Esophagus squamous epithelium (tissue), 5 donors: ENCODE results near the gene HPSE2. TPM values are rescaled to one million over a fixed set of nuclear protein-coding genes. Genes with fewer than 3 reads are reported as not detected.

Experiments
- DNase-seq: peaks from one replicate; lab custom pipeline; 2025; lab: John Stamatoyannopoulos, UW
- H3K27ac ChIP-seq, 4 donors: fragments of 200-600 bp; sonication (generic); one replicate each; pipeline ENCODE4 v1.5.1; 2016 to 2019; ENCODE audit warnings: mild to moderate bottlenecking in 1 of 4
- H3K27me3 ChIP-seq, 4 donors: fragments of 200-600 bp; sonication (generic); 1 replicate in 3 of 4; 2 replicates in 1 of 4; pipeline versions ENCODE4 v1.5.1 to v1.6.0; 2017 to 2021; ENCODE audit warnings: antibody characterized with exemption in 1 of 4
- H3K36me3 ChIP-seq, 3 donors: fragments of 200-600 bp; sonication (generic); one replicate each; pipeline ENCODE4 v1.5.1; 2016 to 2019
- H3K4me1 ChIP-seq, 3 donors: fragments of 200-600 bp; sonication (generic); one replicate each; pipeline ENCODE4 v1.5.1; 2017 to 2019
- H3K4me3 ChIP-seq, 4 donors: fragments of 200-600 bp; sonication (generic); 1 replicate in 3 of 4; 2 replicates in 1 of 4; pipeline ENCODE4 v1.5.1; 2016 to 2019; ENCODE audit warnings: mild to moderate bottlenecking in 2 of 4, moderate library complexity in 1 of 4
- H3K9me3 ChIP-seq, 3 donors: fragments of 200-600 bp; sonication (generic); one replicate each; pipeline ENCODE4 v1.5.1; 2016 to 2019
- POLR2A ChIP-seq, 4 donors: fragments of 450-650 bp; IDR thresholded peaks; one replicate each; pipeline ENCODE4 v1.6.1; 2017; ENCODE audit warnings: antibody characterized with exemption in 4 of 4, mild to moderate bottlenecking in 4 of 4, moderate library complexity in 3 of 4
- WGBS, 2 donors: methylation state at CpG; one replicate each; pipeline ENCODE4 v1.1.5; 2018; 5-methylcytosine and 5-hydroxymethylcytosine counted together
- intact Hi-C: fragments of 100-400 bp; cut with DNase I; formaldehyde crosslinking; loops from one replicate; pipeline ENCODE4 v1.15.0; 2022
- total RNA-seq, 4 donors: library from RNA; depleted of rRNA; stranded (reverse); fragments of >200 nt; gene quantifications; one replicate each; pipeline ENCODE4 v1.1.0, GENCODE V29; 2016
- TF ChIP-seq, protein P1 (sequence below), 6 experiments: fragments of 450-650 bp in 4 of 6; fragments of 200-600 bp in 2 of 6; sonication (generic) in 2 of 6; IDR thresholded peaks; one replicate each; pipeline ENCODE4 v1.5.1; 2016 to 2019; ENCODE audit warnings: antibody characterized with exemption in 6 of 6, mild to moderate bottlenecking in 4 of 6, moderate library complexity in 4 of 6
- donor health status: DM: yes; HTN: yes; CAD: no.

HPSE2 gene
- total RNA-seq, 4 donors from 2014 or later: 0.47 to 5.3 (median 2.6) TPM

DNA sequence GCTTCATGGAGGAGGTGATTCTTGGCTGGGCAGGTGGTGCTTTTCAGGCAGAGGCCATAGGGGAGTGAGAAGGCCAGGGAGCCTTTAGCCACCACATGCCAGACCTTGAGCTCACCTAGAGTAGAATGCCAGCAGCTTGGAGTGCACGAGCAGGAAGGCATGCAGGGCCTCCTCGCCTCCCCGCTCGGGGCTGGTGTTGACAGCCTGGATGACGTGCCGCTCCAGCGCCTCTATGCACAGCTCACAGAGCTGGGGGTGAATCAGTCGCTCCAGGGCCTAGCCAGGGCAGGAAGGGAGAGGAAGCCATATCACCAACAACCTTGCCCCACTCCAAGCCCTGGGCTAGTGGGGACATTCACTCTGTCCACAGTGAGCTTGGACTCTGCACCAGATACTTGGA is 804.6 kb downstream of the HPSE2 start:
- Histone ChIP-seq H3K27ac (no peak overlapping the region), H3K4me1 (no peaks in the 10 kb centered on the region), H3K36me3 (peaks cover 41 to 100% (median 58%) of the 10 kb centered on the region in 3 donors), H3K4me3 (no peak overlapping the region), H3K9me3 (no peaks in the 10 kb centered on the region), H3K27me3 (no peaks in the 10 kb centered on the region)
- WGBS, 2 donors: 63 to 100% methylated on average over 1 to 4 of the region's 8 CpGs
- TF ChIP-seq, protein P1, sequence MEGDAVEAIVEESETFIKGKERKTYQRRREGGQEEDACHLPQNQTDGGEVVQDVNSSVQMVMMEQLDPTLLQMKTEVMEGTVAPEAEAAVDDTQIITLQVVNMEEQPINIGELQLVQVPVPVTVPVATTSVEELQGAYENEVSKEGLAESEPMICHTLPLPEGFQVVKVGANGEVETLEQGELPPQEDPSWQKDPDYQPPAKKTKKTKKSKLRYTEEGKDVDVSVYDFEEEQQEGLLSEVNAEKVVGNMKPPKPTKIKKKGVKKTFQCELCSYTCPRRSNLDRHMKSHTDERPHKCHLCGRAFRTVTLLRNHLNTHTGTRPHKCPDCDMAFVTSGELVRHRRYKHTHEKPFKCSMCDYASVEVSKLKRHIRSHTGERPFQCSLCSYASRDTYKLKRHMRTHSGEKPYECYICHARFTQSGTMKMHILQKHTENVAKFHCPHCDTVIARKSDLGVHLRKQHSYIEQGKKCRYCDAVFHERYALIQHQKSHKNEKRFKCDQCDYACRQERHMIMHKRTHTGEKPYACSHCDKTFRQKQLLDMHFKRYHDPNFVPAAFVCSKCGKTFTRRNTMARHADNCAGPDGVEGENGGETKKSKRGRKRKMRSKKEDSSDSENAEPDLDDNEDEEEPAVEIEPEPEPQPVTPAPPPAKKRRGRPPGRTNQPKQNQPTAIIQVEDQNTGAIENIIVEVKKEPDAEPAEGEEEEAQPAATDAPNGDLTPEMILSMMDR (IDR thresholded peaks at IDR 0.05): no peak
- TF ChIP-seq POLR2A (IDR thresholded peaks at IDR 0.05): no peak
- intact Hi-C loops: no loop called here
- no peak for DNase-seq

DNA sequence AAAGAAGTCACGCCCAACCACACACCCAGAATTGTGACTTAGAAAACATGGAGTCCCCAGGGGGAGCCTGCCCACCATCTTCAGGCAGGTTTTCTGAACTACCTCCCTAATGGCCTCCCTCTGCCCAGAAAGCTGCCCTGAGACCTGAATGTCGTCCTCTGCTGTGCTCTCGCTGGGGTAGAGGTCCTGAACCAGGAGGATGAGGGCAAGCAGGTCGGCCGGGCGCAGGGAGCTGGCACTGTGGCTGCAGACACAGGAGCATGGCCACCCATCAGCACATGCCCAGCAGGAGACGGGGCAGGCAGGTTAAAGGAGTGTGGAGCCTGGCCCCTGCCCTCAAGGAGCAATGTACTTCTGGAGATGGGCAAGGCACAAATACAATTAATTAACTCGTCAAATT is 805.2 kb downstream of the HPSE2 start:
- TF ChIP-seq, protein P1 (IDR thresholded peaks at IDR 0.05): no peak
- TF ChIP-seq POLR2A (IDR thresholded peaks at IDR 0.05): no peak
- Histone ChIP-seq H3K27ac (no peak overlapping the region), H3K36me3 (peaks cover 41 to 100% (median 54%) of the 10 kb centered on the region in 3 donors), H3K4me1 (peaks cover 0 to 3% (median 0%) of the 10 kb centered on the region in 3 donors), H3K4me3 (no peak overlapping the region), H3K27me3 (no peaks in the 10 kb centered on the region), H3K9me3 (no peaks in the 10 kb centered on the region)
- 96 to 98% methylated on average over 3 to 5 of the region's 8 CpGs for WGBS, 2 donors
- intact Hi-C loops: no loop called here
- DNase-seq: no peak

DNA sequence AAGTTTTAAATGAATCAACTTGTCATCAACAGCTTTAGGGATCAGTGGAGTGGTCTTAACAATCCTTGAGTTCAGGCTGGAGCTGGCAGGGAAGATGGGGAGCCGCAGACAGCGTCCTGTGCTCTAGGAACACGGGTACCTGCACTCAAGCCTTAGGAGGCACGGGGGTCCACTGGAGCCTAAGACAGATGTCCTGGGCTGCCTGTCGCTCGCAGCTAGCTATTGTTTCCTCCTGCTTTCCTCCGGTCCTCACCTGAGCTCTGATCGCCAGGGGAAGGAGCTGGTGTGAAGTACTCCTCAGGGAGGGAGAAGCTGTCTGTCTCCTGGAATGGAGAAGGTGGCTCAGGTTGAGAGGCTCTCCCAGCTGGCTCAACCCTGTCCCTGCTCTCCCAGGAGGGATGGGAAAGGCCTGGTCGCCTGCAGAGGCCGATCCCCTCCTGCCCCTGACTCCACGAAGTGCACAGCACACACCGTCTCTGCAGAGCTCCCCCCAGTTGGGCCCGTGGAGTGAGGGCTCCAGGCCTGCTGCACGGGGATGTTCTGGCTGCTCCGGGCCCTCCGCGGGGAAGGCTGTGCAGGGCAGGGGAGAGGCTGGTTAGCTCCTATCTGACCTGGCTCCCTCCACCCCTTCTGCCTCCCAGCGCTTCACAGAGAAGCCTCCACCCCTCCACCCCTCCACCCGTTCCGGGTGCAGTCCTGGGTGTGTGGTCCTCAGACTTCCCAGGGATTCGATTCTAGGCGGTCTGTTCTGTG is 806.2 kb downstream of the HPSE2 start:
- WGBS, 2 donors: 97% methylated on average over 9 to 10 of the region's 22 CpGs
- no peak for DNase-seq
- no peak for TF ChIP-seq POLR2A (IDR thresholded peaks at IDR 0.05)
- TF ChIP-seq, protein P1 (IDR thresholded peaks at IDR 0.05): no peak
- Histone ChIP-seq H3K4me1 (peaks cover 0 to 8% (median 0%) of the 10 kb centered on the region in 3 donors), H3K4me3 (no peak overlapping the region), H3K9me3 (no peaks in the 10 kb centered on the region), H3K36me3 (peaks cover 32 to 100% (median 44%) of the 10 kb centered on the region in 3 donors), H3K27ac (no peak overlapping the region), H3K27me3 (no peaks in the 10 kb centered on the region)
- intact Hi-C loops: no loop called here

DNA sequence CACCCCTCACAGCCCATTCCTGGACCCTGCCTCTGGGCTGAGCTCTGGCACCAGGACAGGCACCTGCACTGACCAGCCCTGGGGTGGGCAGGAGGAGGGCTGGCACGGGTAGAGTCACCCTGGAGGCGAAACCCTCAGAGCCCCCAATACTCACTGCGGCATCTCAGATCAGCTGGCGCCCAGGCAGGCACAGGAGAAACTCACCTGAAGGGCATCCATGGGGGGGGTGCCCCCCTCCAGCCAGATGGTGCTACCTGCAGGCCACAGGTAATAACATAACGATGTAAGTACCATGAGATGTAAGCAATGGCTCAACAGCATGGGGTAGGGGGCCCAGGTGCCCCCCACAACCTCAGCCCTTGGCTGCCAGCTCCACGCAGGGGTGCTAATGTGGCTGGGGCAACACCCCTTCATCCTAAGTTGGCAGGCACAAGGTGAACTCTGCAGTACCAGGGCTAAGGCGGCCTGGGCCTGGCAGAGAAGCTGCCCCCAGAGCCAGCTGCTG is 808.6 kb downstream of the HPSE2 start:
- TF ChIP-seq POLR2A (IDR thresholded peaks at IDR 0.05): no peak
- TF ChIP-seq, protein P1 (IDR thresholded peaks at IDR 0.05): no peak
- WGBS, 2 donors: 100% methylated on average over 3 of the region's 7 CpGs; no CpG with 5 or more reads in 1 of the 2 donors
- intact Hi-C loops: no loop called here
- Histone ChIP-seq H3K4me3 (no peak overlapping the region), H3K36me3 (peaks cover 18 to 100% (median 38%) of the 10 kb centered on the region in 3 donors), H3K9me3 (no peaks in the 10 kb centered on the region), H3K27me3 (no peaks in the 10 kb centered on the region), H3K4me1 (peaks cover 0 to 8% (median 0%) of the 10 kb centered on the region in 3 donors), H3K27ac (no peak overlapping the region)
- DNase-seq: no peak
